ENCODE measurements around the gene TMEM223. TPM values are rescaled to one million over a fixed set of nuclear protein-coding genes. Genes with fewer than 3 reads are reported as not detected.

Gene TMEM223
- total and polyA plus RNA-seq, 9 of the 15 experiments (the other 6 are each of a cell fraction or from before 2014, with no cell fraction given), result 5.9 to 34.5 (median 19.6) TPM

DNA sequence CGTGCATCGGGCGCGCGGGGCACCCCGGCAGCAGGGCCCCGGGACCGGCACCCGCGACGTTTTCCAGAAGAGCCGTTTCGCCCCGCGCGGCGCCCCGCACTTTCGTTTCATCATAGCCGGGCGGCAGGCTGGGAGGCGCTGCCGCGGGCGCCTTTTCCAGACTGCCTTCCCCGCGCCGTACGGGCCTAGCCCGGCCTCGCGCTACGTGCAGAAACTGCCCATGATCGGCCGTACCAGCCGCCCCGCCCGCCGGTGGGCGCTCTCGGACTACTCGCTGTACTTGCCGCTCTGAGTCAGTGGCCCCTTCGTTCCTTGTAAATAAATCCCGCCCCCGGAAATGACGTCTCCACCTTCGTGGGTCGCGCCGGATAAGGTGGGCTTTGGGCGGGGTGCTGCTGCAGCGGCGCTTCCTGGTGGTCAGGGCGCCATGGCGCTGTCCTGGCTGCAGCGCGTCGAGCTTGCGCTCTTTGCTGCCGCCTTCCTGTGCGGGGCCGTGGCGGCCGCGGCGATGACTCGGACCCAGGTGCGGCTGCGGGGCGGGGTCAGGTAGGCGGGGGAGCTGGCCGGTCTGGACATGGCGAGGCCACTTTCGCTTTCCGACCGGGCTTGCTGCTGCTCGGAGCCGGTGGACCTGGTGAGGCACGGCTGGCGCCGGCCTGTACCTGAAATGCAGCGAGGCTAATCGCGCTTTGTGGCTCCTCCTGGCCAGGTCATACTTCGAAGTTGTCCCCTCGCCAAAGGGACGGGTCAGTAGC lies 4.6 kb downstream of the TMEM223 start, which contains the start of gene TMEM179B (continued):
- TF ChIP-seq, protein P1, sequence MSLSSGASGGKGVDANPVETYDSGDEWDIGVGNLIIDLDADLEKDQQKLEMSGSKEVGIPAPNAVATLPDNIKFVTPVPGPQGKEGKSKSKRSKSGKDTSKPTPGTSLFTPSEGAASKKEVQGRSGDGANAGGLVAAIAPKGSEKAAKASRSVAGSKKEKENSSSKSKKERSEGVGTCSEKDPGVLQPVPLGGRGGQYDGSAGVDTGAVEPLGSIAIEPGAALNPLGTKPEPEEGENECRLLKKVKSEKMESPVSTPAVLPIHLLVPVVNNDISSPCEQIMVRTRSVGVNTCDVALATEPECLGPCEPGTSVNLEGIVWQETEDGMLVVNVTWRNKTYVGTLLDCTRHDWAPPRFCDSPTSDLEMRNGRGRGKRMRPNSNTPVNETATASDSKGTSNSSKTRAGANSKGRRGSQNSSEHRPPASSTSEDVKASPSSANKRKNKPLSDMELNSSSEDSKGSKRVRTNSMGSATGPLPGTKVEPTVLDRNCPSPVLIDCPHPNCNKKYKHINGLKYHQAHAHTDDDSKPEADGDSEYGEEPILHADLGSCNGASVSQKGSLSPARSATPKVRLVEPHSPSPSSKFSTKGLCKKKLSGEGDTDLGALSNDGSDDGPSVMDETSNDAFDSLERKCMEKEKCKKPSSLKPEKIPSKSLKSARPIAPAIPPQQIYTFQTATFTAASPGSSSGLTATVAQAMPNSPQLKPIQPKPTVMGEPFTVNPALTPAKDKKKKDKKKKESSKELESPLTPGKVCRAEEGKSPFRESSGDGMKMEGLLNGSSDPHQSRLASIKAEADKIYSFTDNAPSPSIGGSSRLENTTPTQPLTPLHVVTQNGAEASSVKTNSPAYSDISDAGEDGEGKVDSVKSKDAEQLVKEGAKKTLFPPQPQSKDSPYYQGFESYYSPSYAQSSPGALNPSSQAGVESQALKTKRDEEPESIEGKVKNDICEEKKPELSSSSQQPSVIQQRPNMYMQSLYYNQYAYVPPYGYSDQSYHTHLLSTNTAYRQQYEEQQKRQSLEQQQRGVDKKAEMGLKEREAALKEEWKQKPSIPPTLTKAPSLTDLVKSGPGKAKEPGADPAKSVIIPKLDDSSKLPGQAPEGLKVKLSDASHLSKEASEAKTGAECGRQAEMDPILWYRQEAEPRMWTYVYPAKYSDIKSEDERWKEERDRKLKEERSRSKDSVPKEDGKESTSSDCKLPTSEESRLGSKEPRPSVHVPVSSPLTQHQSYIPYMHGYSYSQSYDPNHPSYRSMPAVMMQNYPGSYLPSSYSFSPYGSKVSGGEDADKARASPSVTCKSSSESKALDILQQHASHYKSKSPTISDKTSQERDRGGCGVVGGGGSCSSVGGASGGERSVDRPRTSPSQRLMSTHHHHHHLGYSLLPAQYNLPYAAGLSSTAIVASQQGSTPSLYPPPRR (CRISPR knock-in tag; IDR thresholded peaks at IDR 0.05; ENCODE audit: borderline replicate concordance), result peak; percentile 95
- TF ChIP-seq TCFL5 (CRISPR knock-in tag; conservative IDR thresholded peaks at IDR 0.05), result no peak
- no peak for TF ChIP-seq DMBX1 (CRISPR knock-in tag; IDR thresholded peaks at IDR 0.05; ENCODE audit: borderline replicate concordance)
- no peak for TF ChIP-seq KLF10 (CRISPR knock-in tag; IDR thresholded peaks at IDR 0.05)
- TF ChIP-seq DACH1 (IDR thresholded peaks at IDR 0.05; ENCODE audit: partially characterized antibody), result no peak
- TF ChIP-seq FOS (IDR thresholded peaks at IDR 0.05; ENCODE audit: extremely low read depth, insufficient read length), result no peak
- no peak for TF ChIP-seq ZNF785 (CRISPR knock-in tag; IDR thresholded peaks at IDR 0.05)
- peak; percentile 94 for TF ChIP-seq CREB1 (IDR thresholded peaks at IDR 0.05)
- TF ChIP-seq CREB1 (CRISPR knock-in tag; IDR thresholded peaks at IDR 0.05), result peak; percentile 97
- TF ChIP-seq, protein P2, sequence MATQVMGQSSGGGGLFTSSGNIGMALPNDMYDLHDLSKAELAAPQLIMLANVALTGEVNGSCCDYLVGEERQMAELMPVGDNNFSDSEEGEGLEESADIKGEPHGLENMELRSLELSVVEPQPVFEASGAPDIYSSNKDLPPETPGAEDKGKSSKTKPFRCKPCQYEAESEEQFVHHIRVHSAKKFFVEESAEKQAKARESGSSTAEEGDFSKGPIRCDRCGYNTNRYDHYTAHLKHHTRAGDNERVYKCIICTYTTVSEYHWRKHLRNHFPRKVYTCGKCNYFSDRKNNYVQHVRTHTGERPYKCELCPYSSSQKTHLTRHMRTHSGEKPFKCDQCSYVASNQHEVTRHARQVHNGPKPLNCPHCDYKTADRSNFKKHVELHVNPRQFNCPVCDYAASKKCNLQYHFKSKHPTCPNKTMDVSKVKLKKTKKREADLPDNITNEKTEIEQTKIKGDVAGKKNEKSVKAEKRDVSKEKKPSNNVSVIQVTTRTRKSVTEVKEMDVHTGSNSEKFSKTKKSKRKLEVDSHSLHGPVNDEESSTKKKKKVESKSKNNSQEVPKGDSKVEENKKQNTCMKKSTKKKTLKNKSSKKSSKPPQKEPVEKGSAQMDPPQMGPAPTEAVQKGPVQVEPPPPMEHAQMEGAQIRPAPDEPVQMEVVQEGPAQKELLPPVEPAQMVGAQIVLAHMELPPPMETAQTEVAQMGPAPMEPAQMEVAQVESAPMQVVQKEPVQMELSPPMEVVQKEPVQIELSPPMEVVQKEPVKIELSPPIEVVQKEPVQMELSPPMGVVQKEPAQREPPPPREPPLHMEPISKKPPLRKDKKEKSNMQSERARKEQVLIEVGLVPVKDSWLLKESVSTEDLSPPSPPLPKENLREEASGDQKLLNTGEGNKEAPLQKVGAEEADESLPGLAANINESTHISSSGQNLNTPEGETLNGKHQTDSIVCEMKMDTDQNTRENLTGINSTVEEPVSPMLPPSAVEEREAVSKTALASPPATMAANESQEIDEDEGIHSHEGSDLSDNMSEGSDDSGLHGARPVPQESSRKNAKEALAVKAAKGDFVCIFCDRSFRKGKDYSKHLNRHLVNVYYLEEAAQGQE (IDR thresholded peaks at IDR 0.05; ENCODE audit: borderline replicate concordance), result peak; percentile 50
- TF ChIP-seq, protein P2 (CRISPR knock-in tag; IDR thresholded peaks at IDR 0.05; ENCODE audit: low read depth), result peak; percentile 32; the same call in 1 of the 2 replicates
- TF ChIP-seq ZNF282 (CRISPR knock-in tag; IDR thresholded peaks at IDR 0.05), result no peak
- peak; percentile 45; the same call in 1 of the 2 replicates for TF ChIP-seq ZNF316 (IDR thresholded peaks at IDR 0.05)
- TF ChIP-seq ZKSCAN1 (IDR thresholded peaks at IDR 0.05; ENCODE audit: low read depth, low read length), result no peak
- TF ChIP-seq ADNP (tag; IDR thresholded peaks at IDR 0.05), result no peak
- TF ChIP-seq KHSRP (IDR thresholded peaks at IDR 0.05), result no peak
- peak; percentile 28 for TF ChIP-seq SP2 (IDR thresholded peaks at IDR 0.05; ENCODE audit: extremely low read depth, low read depth, low read length, poor library complexity, severe bottlenecking)

Data from K562 (cell line).